PC-9 (cell line): ENCODE results near the gene RAB37. TPM values are rescaled to one million over a fixed set of nuclear protein-coding genes. Genes with fewer than 3 reads are reported as not detected.

ENCODE experiments used
- BruUV-seq: library from RNA; stranded (reverse); fragments of 400-500 nt; replicated peaks from 2 replicates; lab custom pipeline; 2021; lab: Mats Ljungman, UMichigan
- CTCF ChIA-PET: fragments of 300-600 bp; sonication (Branson Sonifier 250); formaldehyde crosslinking; loops from one replicate; lab custom pipeline; 2022; ENCODE audit warnings: antibody characterized with exemption; lab: Charles Lee
- POLR2A ChIA-PET: fragments of 300-600 bp; sonication (Branson Sonifier 250); formaldehyde crosslinking; loops from one replicate; lab custom pipeline; 2022; ENCODE audit warnings: antibody characterized with exemption; ENCODE audit not compliant: unreplicated experiment; lab: Charles Lee
- DNase-seq, 2 experiments: peaks; one replicate each; pipeline versions ENCODE4 v3.0.0 to v3.0.0-alpha.2; 2015 to 2022; ENCODE audit warnings: mixed read lengths in 1 of 2
- H2AFZ ChIP-seq: fragments of 200-600 bp; sonication (generic); 2 replicates; pipeline ENCODE4 v1.8.1; 2017; ENCODE audit warnings: antibody characterized with exemption
- H3F3A ChIP-seq: fragments of 200-600 bp; sonication (generic); 2 replicates; pipeline ENCODE4 v1.8.1; 2017; ENCODE audit warnings: antibody characterized with exemption, mild to moderate bottlenecking, low read depth; ENCODE audit not compliant: insufficient read depth
- H3K27ac ChIP-seq: fragments of 200-600 bp; sonication (generic); 2 replicates; pipeline ENCODE4 v1.6.1; 2016; ENCODE audit warnings: mixed run types
- H3K27me3 ChIP-seq: fragments of 200-600 bp; sonication (generic); 2 replicates; pipeline ENCODE4 v1.6.1; 2016; ENCODE audit warnings: low read depth, mixed run types; ENCODE audit not compliant: insufficient read depth
- H3K36me3 ChIP-seq: fragments of 200-600 bp; sonication (generic); 2 replicates; pipeline ENCODE4 v1.6.1; 2016; ENCODE audit warnings: low read depth, mixed run types
- H3K4me1 ChIP-seq: fragments of 200-600 bp; sonication (generic); replicated peaks from 2 replicates; pipeline ENCODE4 v1.6.1; 2016; ENCODE audit warnings: mixed run types; ENCODE audit not compliant: insufficient read depth
- H3K4me2 ChIP-seq: fragments of 200-600 bp; sonication (generic); 2 replicates; pipeline ENCODE4 v1.6.1; 2017; ENCODE audit warnings: mixed run types
- H3K4me3 ChIP-seq: fragments of 200-600 bp; sonication (generic); 2 replicates; pipeline ENCODE4 v1.6.1; 2016; ENCODE audit warnings: mixed run types
- H3K79me2 ChIP-seq: fragments of 200-600 bp; sonication (generic); 2 replicates; pipeline ENCODE4 v1.6.1; 2017; ENCODE audit warnings: low read depth, mixed run types
- H3K9me2 ChIP-seq: fragments of 200-600 bp; sonication (generic); 2 replicates; pipeline ENCODE4 v1.8.1; 2017; ENCODE audit warnings: mild to moderate bottlenecking; ENCODE audit not compliant: insufficient read depth
- H3K9me3 ChIP-seq: fragments of 200-600 bp; sonication (generic); 2 replicates; pipeline ENCODE4 v1.8.1; 2016; ENCODE audit warnings: low read depth; ENCODE audit not compliant: insufficient read depth
- H4K20me1 ChIP-seq: fragments of 200-600 bp; sonication (generic); 2 replicates; pipeline ENCODE4 v1.8.1; 2017; ENCODE audit not compliant: insufficient read depth
- EZH2 ChIP-seq: fragments of 200-600 bp; sonication (generic); IDR thresholded peaks from 2 replicates; pipeline ENCODE4 v1.8.0; 2017; ENCODE audit warnings: antibody characterized with exemption, low read depth
- intact Hi-C: fragments of 100-400 bp; cut with micrococcal nuclease; formaldehyde crosslinking; loops from one replicate; pipeline ENCODE4 v1.10.0; 2022; ENCODE audit not compliant: unreplicated experiment
- total RNA-seq: library from RNA; stranded (reverse); gene quantifications from 2 replicates; pipeline ENCODE4 v1.2.3, GENCODE V29; 2021
- TF ChIP-seq, protein P1 (sequence below): fragments of 200-600 bp; sonication (generic); conservative IDR thresholded peaks from 2 replicates; pipeline ENCODE4 v1.6.1; 2017; ENCODE audit warnings: mixed run types, antibody characterized with exemption, mild to moderate bottlenecking, moderate library complexity

The RAB37 gene
- total RNA-seq, 1 experiment from 2014 or later: not detected

DNA sequence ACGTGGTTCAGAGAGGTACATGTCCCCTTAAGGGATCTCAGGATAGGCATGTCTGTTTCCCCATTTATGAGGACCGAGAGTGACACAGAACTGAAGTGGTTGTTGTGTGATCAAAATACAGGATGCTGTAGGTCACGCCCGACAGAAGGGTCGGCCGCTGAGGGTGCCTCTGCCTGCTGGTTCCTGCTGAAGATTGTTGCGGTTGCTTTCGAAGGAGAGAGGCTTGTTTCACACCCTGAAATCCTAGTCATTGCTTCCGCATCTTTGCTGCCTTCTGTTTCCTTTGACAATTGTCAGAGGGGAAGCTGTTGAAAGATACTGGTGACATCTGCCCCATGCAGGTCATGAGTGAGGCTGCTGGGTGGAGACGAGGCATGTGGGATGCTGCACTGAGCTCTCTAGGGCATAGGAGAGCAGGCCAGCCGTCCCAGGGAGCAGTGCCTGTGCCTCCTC lies 42.9 kb downstream of the RAB37 start:
- peaks cover 21% of the 10 kb centered on the region for H3K79me2 ChIP-seq
- TF ChIP-seq, protein P1, sequence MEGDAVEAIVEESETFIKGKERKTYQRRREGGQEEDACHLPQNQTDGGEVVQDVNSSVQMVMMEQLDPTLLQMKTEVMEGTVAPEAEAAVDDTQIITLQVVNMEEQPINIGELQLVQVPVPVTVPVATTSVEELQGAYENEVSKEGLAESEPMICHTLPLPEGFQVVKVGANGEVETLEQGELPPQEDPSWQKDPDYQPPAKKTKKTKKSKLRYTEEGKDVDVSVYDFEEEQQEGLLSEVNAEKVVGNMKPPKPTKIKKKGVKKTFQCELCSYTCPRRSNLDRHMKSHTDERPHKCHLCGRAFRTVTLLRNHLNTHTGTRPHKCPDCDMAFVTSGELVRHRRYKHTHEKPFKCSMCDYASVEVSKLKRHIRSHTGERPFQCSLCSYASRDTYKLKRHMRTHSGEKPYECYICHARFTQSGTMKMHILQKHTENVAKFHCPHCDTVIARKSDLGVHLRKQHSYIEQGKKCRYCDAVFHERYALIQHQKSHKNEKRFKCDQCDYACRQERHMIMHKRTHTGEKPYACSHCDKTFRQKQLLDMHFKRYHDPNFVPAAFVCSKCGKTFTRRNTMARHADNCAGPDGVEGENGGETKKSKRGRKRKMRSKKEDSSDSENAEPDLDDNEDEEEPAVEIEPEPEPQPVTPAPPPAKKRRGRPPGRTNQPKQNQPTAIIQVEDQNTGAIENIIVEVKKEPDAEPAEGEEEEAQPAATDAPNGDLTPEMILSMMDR: no peak
- TF ChIP-seq EZH2: no peak
- H3K27me3 ChIP-seq: no peaks in the 10 kb centered on the region
- peaks cover 13% of the 10 kb centered on the region for H3K4me1 ChIP-seq
- DNase-seq: no peak
- H3K9me2 ChIP-seq: no peaks in the 10 kb centered on the region
- no peaks in the 10 kb centered on the region for H3K36me3 ChIP-seq
- no peak overlapping the region for H3K27ac ChIP-seq
- H3K9me3 ChIP-seq: no peaks in the 10 kb centered on the region
- no peaks in the 10 kb centered on the region for H3F3A ChIP-seq
- no peak overlapping the region for H3K4me3 ChIP-seq
- no peak overlapping the region for H2AFZ ChIP-seq
- no TSS peak for BruUV-seq
- H4K20me1 ChIP-seq: no peaks in the 10 kb centered on the region
- CTCF ChIA-PET: no interaction called here
- intact Hi-C loops: loop anchor here (5.0 to 10.0 kb wide), 2 partner anchors 38 to 175 kb away; no protein-coding TSS in a partner anchor
- POLR2A ChIA-PET: no interaction called here
- H3K4me2 ChIP-seq: no peak overlapping the region

DNA sequence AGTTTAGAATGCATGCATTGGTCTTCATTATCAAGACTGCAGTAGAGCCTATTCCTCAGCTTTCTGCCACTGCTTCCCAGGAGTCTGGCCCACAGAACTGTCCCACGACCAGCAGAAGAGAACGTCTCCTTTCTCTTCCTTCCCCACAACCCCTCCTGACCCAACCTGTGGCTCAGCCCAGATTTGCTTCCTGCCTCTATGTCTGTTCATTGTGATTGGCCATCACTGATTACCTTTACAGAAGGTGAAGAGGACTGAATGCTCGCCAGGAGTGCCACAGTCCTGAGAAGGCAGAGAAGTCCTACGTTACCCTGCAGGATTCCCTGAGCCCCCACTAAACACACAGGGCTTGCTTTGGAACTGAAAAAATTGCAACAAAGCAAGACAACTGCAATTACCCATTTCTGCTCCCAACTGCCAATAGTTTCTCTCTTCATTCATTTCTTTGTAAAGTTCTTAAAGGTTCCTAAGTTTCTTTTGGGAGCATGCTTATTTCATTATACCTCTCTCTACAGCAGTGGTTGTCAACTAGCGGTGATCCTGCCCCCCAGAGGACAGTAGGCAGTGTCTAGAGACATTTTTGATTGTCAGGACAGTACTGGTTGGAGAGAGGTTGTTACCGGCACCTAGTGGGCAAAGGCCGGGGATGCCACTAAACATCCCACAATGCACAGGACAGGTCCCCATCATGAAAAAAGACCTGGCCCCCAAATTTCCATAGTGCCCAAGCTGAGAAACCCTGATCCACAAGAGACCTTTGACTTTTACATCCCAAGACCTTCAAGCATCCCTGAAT lies 43.6 kb downstream of the RAB37 start:
- no peaks in the 10 kb centered on the region for H3K36me3 ChIP-seq

DNA sequence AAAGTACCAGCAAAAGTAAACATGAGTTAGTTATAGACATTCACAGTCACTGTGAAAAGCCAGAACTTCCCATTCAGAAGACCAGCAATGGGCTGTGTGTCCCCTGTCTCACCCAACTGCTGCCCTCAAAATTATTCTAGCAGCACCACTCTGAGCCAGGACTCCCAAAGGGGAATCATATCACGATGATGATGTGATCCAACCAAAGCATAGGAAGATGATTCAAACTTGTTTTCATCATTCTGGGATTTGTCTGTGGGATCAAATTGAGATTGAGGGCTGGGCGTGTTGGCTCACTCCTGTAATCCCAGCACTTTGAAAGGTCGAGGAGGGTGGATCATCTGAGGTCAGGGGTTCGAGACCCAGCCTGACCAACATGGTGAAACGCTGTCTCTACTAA lies 45.5 kb downstream of the RAB37 start:
- Histone ChIP-seq H3K79me2 (no peaks in the 10 kb centered on the region), H4K20me1 (no peaks in the 10 kb centered on the region), H3K9me2 (no peaks in the 10 kb centered on the region), H3K4me2 (no peak overlapping the region), H3K27me3 (no peaks in the 10 kb centered on the region), H3K4me3 (no peak overlapping the region), H3K4me1 (peaks cover under 1% of the 10 kb centered on the region; the same call in 1 of the 2 replicates), H3K27ac (no peak overlapping the region), H3F3A (no peaks in the 10 kb centered on the region), H3K9me3 (no peaks in the 10 kb centered on the region), H2AFZ (no peak overlapping the region), H3K36me3 (no peaks in the 10 kb centered on the region)
- TF ChIP-seq, protein P1: no peak
- no peak for TF ChIP-seq EZH2
- no TSS peak for BruUV-seq
- DNase-seq: no peak
- intact Hi-C loops: loop anchor here (5.0 kb wide), 1 partner anchor 40 kb away; no protein-coding TSS in a partner anchor
- CTCF ChIA-PET: no interaction called here
- POLR2A ChIA-PET: no interaction called here

More for the DNA sequence above, 43.6 kb downstream of the RAB37 start:
- no peak for TF ChIP-seq EZH2
- TF ChIP-seq, protein P1: peak; percentile 38; the same call in 1 of the 2 replicates
- no peaks in the 10 kb centered on the region for H4K20me1 ChIP-seq
- H3K4me3 ChIP-seq: no peak overlapping the region
- no TSS peak for BruUV-seq
- H3F3A ChIP-seq: no peaks in the 10 kb centered on the region
- H3K27me3 ChIP-seq: no peaks in the 10 kb centered on the region
- ChIA-PET POLR2A (no interaction called here), CTCF (no interaction called here)
- H2AFZ ChIP-seq: no peak overlapping the region
- H3K9me3 ChIP-seq: no peaks in the 10 kb centered on the region
- peak; percentile 19 to 34 for DNase-seq
- peaks cover 14% of the 10 kb centered on the region for H3K79me2 ChIP-seq
- H3K27ac ChIP-seq: no peak overlapping the region
- H3K9me2 ChIP-seq: no peaks in the 10 kb centered on the region
- peaks cover 8% of the 10 kb centered on the region; the same call in 1 of the 2 replicates for H3K4me1 ChIP-seq
- intact Hi-C loops: loop anchor here (5.0 kb wide), 1 partner anchor 38 kb away; no protein-coding TSS in a partner anchor
- no peak overlapping the region for H3K4me2 ChIP-seq
